H9 (cell line): Measurements from ENCODE around the gene SOCS1. TPM values are rescaled to one million over a fixed set of nuclear protein-coding genes. Genes with fewer than 3 reads are reported as not detected.

Experiments
- DNase-seq: peaks from one replicate; pipeline ENCODE4 v3.0.0-alpha.2; 2017
- H2AFZ ChIP-seq: one replicate; pipeline ENCODE4 v1.6.1; 2013; ENCODE audit warnings: mild to moderate bottlenecking, low read length, control low read depth, moderate library complexity
- H2AK5ac ChIP-seq: 2 replicates; pipeline ENCODE4 v1.6.1; 2013; ENCODE audit warnings: low read length, control low read depth, mixed read lengths; ENCODE audit not compliant: insufficient read length
- H2BK120ac ChIP-seq: one replicate; pipeline ENCODE4 v1.6.1; 2013; ENCODE audit warnings: low read depth, mild to moderate bottlenecking, low read length, control low read depth, inconsistent platforms; ENCODE audit not compliant: poor library complexity, severe bottlenecking
- H2BK12ac ChIP-seq: 2 replicates; pipeline ENCODE4 v1.6.1; 2013; ENCODE audit warnings: low read length, control low read depth, mixed read lengths, low read depth; ENCODE audit not compliant: insufficient read length
- H2BK15ac ChIP-seq: 2 replicates; pipeline ENCODE4 v1.6.1; 2013; ENCODE audit warnings: low read depth, low read length, control low read depth
- H2BK20ac ChIP-seq: one replicate; pipeline ENCODE4 v1.6.1; 2013; ENCODE audit warnings: low read depth, mild to moderate bottlenecking, low read length, control low read depth, inconsistent platforms; ENCODE audit not compliant: poor library complexity, severe bottlenecking
- H2BK5ac ChIP-seq: 2 replicates; pipeline ENCODE4 v1.6.1; 2013; ENCODE audit warnings: low read length, control low read depth, mixed read lengths; ENCODE audit not compliant: insufficient read length
- H3K14ac ChIP-seq: 2 replicates; pipeline ENCODE4 v1.6.1; 2013; ENCODE audit warnings: low read length, control low read depth; ENCODE audit not compliant: insufficient read depth
- H3K18ac ChIP-seq: 2 replicates; pipeline ENCODE4 v1.6.1; 2013; ENCODE audit warnings: low read depth, mild to moderate bottlenecking, mixed read lengths, low read length, control low read depth; ENCODE audit not compliant: insufficient read length
- H3K23ac ChIP-seq: 2 replicates; pipeline ENCODE4 v1.6.1; 2013; ENCODE audit warnings: low read length, control low read depth, mixed read lengths, low read depth; ENCODE audit not compliant: insufficient read length
- H3K23me2 ChIP-seq: 2 replicates; pipeline ENCODE4 v1.6.1; 2013; ENCODE audit warnings: low read depth, mild to moderate bottlenecking, mixed read lengths, low read length, control low read depth; ENCODE audit not compliant: insufficient read length, poor library complexity, severe bottlenecking
- H3K27ac ChIP-seq: 2 replicates; pipeline ENCODE4 v1.5.1; 2013; ENCODE audit warnings: low read length, control low read depth, mixed read lengths, low read depth; ENCODE audit not compliant: insufficient read length
- H3K27me3 ChIP-seq: 2 replicates; pipeline ENCODE4 v1.6.1; 2013; ENCODE audit warnings: low read length, control low read depth, inconsistent platforms; ENCODE audit not compliant: insufficient read depth
- H3K4ac ChIP-seq: 2 replicates; pipeline ENCODE4 v1.6.1; 2013; ENCODE audit warnings: low read depth, mild to moderate bottlenecking, control low read depth, inconsistent platforms, low read length, moderate library complexity
- H3K4me1 ChIP-seq: 2 replicates; pipeline ENCODE4 v1.6.1; 2013; ENCODE audit warnings: low read length, control low read depth, inconsistent platforms; ENCODE audit not compliant: insufficient read depth
- H3K4me2 ChIP-seq: 2 replicates; pipeline ENCODE4 v1.6.1; 2013; ENCODE audit warnings: low read length, control low read depth, mixed read lengths; ENCODE audit not compliant: insufficient read length, insufficient read depth
- H3K56ac ChIP-seq: 2 replicates; pipeline ENCODE4 v1.6.1; 2013; ENCODE audit warnings: low read depth, mild to moderate bottlenecking, mixed read lengths, low read length, control low read depth; ENCODE audit not compliant: insufficient read length
- H3K79me1 ChIP-seq: 2 replicates; pipeline ENCODE4 v1.6.1; 2013; ENCODE audit warnings: low read depth, mild to moderate bottlenecking, moderate library complexity, low read length, control low read depth, inconsistent platforms; ENCODE audit not compliant: insufficient read depth, poor library complexity, severe bottlenecking
- H3K79me2 ChIP-seq: 2 replicates; pipeline ENCODE4 v1.6.1; 2013; ENCODE audit warnings: low read length, control low read depth, inconsistent platforms; ENCODE audit not compliant: insufficient read depth
- H3K9ac ChIP-seq: 2 replicates; pipeline ENCODE4 v1.6.1; 2013; ENCODE audit warnings: low read length, control low read depth, mixed read lengths; ENCODE audit not compliant: insufficient read length; ENCODE audit errors: extremely low read depth
- H3K9me3 ChIP-seq: one replicate; pipeline ENCODE4 v1.6.1; 2013; ENCODE audit warnings: low read depth, low read length, inconsistent platforms; ENCODE audit not compliant: control insufficient read depth
- H3T11ph ChIP-seq: one replicate; pipeline ENCODE4 v1.6.1; 2013; ENCODE audit warnings: mild to moderate bottlenecking, low read length, control low read depth, inconsistent platforms
- H4K20me1 ChIP-seq: one replicate; pipeline ENCODE4 v1.6.1; 2013; ENCODE audit not compliant: control insufficient read depth, insufficient read length, insufficient read depth
- H4K5ac ChIP-seq: 2 replicates; pipeline ENCODE4 v1.6.1; 2013; ENCODE audit warnings: low read depth, mild to moderate bottlenecking, mixed read lengths, low read length, control low read depth; ENCODE audit not compliant: insufficient read length
- H4K8ac ChIP-seq: replicated peaks from 2 replicates; pipeline ENCODE4 v1.6.1; 2013; ENCODE audit warnings: low read length, control low read depth, mixed read lengths, low read depth; ENCODE audit not compliant: insufficient read length
- H4K91ac ChIP-seq: 2 replicates; pipeline ENCODE4 v1.6.1; 2013; ENCODE audit warnings: low read depth, mild to moderate bottlenecking, moderate library complexity, mixed read lengths, low read length, control low read depth; ENCODE audit not compliant: insufficient read length
- H3K27ac Mint-ChIP-seq, 3 experiments: 2 replicates in 2 of 3; 3 replicates in 1 of 3; pipeline ENCODE4 v1.8.0; 2020 to 2021; ENCODE audit warnings: mixed read lengths in 3 of 3, mild to moderate bottlenecking in 1 of 3, moderate library complexity in 1 of 3
- H3K27me3 Mint-ChIP-seq: 2 replicates; pipeline ENCODE4 v1.8.0; 2021; ENCODE audit warnings: low read depth, mild to moderate bottlenecking, moderate library complexity, mixed read lengths
- H3K36me3 Mint-ChIP-seq, 3 experiments: 2 replicates in 2 of 3; 3 replicates in 1 of 3; pipeline ENCODE4 v1.8.0; 2020 to 2021; ENCODE audit warnings: low read depth in 3 of 3, mixed read lengths in 3 of 3; ENCODE audit not compliant: insufficient read depth in 1 of 3
- H3K4me1 Mint-ChIP-seq, 2 experiments: 2 replicates each; pipeline ENCODE4 v1.8.0; 2020; ENCODE audit warnings: mixed read lengths in 2 of 2
- H3K4me3 Mint-ChIP-seq, 2 experiments: 2 replicates in 1 of 2; 3 replicates in 1 of 2; pipeline ENCODE4 v1.8.0; 2020 to 2021; ENCODE audit warnings: mild to moderate bottlenecking in 2 of 2, mixed read lengths in 2 of 2, moderate library complexity in 1 of 2
- H3K9me3 Mint-ChIP-seq, 2 experiments: 2 replicates in 1 of 2; 3 replicates in 1 of 2; pipeline ENCODE4 v1.8.0; 2020; ENCODE audit warnings: mild to moderate bottlenecking in 2 of 2, mixed read lengths in 2 of 2, moderate library complexity in 1 of 2
- WGBS: extraction: QIAGEN DNeasy Blood & Tissue Kit; methylation state at CpG from one replicate; pipeline ENCODE4 v1.1.7; 2013; ENCODE audit warnings: missing lambda C conversion rate, low lambda C conversion rate, mixed read lengths; ENCODE audit not compliant: insufficient read length; ENCODE audit errors: extremely low coverage; 5-methylcytosine and 5-hydroxymethylcytosine counted together
- total RNA-seq: library from RNA; stranded (reverse); gene quantifications from 2 replicates; pipeline ENCODE4 v1.2.1, GENCODE V29; 2021
- TF ChIP-seq, protein P1 (sequence below): fragments of 200-600 bp; sonication (generic); conservative IDR thresholded peaks from 3 replicates; pipeline ENCODE4 v1.8.0; 2021; ENCODE audit warnings: antibody characterized with exemption, mild to moderate bottlenecking

Gene SOCS1
- total RNA-seq, 1 experiment from 2014 or later = 11.0 TPM

DNA sequence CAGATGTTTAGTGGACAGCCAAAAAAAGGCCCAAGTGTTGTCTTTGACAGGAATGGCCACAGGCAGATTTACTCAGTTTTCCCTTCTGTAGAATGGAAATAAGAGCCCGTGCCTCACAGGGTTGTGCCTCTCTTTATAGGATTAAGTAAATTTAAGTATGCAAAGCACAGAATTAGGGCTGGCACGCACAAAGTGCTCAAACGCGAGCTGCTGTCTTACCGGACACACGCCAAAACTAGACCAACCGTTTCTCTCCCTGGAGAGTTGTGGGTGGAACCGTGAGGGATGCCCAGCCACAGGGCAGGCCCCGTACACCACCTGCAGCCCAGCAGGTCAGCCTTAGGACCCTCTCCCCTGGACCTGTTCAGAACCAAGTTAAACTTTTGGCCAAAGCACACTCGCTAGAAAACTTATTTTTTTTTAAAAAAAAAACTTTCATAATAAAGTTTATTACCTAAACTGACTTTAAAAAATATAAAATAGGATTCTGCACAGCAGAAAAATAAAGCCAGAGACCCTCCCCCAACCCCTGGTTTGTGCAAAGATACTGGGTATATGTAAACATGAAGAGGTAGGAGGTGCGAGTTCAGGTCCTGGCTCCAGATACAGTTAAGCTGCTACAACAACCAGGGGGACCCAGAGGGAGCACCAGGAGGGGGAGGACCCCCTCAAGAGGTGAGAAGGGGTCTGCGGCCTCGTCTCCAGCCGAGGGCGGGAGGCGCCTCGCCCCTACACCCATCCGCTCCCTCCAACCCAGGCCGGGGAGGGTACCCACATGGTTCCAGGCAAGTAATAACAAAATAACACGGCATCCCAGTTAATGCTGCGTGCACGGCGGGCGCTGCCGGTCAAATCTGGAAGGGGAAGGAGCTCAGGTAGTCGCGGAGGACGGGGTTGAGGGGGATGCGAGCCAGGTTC lies 1.8 kb downstream of the SOCS1 start:
- Histone ChIP-seq H4K8ac (no peak overlapping the region), H2BK12ac (no peak overlapping the region), H2BK5ac (no peak overlapping the region), H4K20me1 (peaks cover 6% of the 10 kb centered on the region), H3K79me1 (no peaks in the 10 kb centered on the region), H3K14ac (no peak overlapping the region), H3K4me1 (no peaks in the 10 kb centered on the region), H3K27ac (no peak overlapping the region), H3K4ac (no peak overlapping the region), H4K5ac (no peak overlapping the region), H3K79me2 (peaks cover 10% of the 10 kb centered on the region; the same call in 1 of the 2 replicates), H2AK5ac (no peak overlapping the region), H2AFZ (no peak overlapping the region), H3K18ac (no peak overlapping the region), H2BK20ac (no peak overlapping the region), H4K91ac (no peak overlapping the region), H3K9ac (peak overlapping the region; percentile 54), H3K27me3 (no peaks in the 10 kb centered on the region), H3K56ac (no peak overlapping the region), H3K9me3 (no peaks in the 10 kb centered on the region), H3K23me2 (peaks cover 9% of the 10 kb centered on the region), H3K4me2 (peak overlapping the region; percentile 33), H2BK120ac (no peak overlapping the region), H3K23ac (no peak overlapping the region), H2BK15ac (no peak overlapping the region), H3T11ph (no peak overlapping the region)
- Mint-ChIP-seq H3K27ac (peak overlapping the region in 1 of 3 experiments; percentile 86; a peak in 2 of 7 replicates), H3K27me3 (no peaks in the 10 kb centered on the region), H3K9me3 (no peaks in the 10 kb centered on the region), H3K4me3 (peak overlapping the region; percentile 71 to 87), H3K4me1 (peaks cover 26% of the 10 kb centered on the region in 2 experiments), H3K36me3 (peaks cover 5 to 13% (median 8%) of the 10 kb centered on the region in 3 experiments; a peak in 5 of 7 replicates)
- no CpG with 5 or more reads among the region's 29 CpGs for WGBS
- no peak for DNase-seq
- TF ChIP-seq, protein P1, sequence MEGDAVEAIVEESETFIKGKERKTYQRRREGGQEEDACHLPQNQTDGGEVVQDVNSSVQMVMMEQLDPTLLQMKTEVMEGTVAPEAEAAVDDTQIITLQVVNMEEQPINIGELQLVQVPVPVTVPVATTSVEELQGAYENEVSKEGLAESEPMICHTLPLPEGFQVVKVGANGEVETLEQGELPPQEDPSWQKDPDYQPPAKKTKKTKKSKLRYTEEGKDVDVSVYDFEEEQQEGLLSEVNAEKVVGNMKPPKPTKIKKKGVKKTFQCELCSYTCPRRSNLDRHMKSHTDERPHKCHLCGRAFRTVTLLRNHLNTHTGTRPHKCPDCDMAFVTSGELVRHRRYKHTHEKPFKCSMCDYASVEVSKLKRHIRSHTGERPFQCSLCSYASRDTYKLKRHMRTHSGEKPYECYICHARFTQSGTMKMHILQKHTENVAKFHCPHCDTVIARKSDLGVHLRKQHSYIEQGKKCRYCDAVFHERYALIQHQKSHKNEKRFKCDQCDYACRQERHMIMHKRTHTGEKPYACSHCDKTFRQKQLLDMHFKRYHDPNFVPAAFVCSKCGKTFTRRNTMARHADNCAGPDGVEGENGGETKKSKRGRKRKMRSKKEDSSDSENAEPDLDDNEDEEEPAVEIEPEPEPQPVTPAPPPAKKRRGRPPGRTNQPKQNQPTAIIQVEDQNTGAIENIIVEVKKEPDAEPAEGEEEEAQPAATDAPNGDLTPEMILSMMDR = no peak; the same call in 2 of the 3 replicates
